ENCODE measurements around the gene NRG4.

DNA sequence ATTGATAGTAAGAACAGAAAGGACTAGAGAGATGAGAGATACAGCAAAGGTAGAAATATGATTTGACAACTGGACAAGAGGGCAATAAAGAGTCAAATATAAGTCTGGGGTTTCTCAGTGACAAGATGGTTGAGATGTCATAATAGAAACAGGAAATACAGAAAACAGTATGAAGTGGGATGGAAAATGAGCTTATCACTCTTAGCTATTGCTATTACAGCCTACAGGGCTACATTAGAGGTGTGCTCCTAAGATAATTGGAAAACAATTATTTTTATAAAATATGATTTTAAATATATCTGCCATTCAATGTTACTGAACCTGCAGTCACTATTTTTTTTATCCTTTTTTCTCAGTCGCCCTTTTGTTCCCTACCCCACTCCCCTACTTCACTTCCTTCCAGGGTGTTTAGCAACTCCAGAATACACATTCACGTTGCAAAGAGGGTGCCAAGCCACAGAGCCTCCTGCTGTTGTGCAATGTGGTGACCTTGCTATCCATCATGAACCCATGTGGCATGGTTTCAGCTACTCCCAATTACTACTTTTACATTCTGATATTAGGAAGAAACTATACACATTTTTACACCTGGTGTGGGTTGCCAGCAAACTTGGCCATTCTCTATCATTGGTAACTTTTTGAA is 6.0 kb downstream of the NRG4 start:
- TF ChIP-seq, protein P1, sequence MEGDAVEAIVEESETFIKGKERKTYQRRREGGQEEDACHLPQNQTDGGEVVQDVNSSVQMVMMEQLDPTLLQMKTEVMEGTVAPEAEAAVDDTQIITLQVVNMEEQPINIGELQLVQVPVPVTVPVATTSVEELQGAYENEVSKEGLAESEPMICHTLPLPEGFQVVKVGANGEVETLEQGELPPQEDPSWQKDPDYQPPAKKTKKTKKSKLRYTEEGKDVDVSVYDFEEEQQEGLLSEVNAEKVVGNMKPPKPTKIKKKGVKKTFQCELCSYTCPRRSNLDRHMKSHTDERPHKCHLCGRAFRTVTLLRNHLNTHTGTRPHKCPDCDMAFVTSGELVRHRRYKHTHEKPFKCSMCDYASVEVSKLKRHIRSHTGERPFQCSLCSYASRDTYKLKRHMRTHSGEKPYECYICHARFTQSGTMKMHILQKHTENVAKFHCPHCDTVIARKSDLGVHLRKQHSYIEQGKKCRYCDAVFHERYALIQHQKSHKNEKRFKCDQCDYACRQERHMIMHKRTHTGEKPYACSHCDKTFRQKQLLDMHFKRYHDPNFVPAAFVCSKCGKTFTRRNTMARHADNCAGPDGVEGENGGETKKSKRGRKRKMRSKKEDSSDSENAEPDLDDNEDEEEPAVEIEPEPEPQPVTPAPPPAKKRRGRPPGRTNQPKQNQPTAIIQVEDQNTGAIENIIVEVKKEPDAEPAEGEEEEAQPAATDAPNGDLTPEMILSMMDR (IDR thresholded peaks at IDR 0.05; ENCODE audit: insufficient read depth, low read depth, low read length): no peak
- TF ChIP-seq EZH2 (IDR thresholded peaks at IDR 0.05; ENCODE audit: insufficient read depth, low read length): no peak
